Type B pancreatic cell (in vitro differentiated cells): ENCODE measurements around the gene ITGA8. TPM values are rescaled to one million over a fixed set of nuclear protein-coding genes. Genes with fewer than 3 reads are reported as not detected.

ENCODE experiments used
- DNase-seq: peaks from one replicate; pipeline ENCODE4 v3.0.0; 2021; ENCODE audit warnings: mixed read lengths; ENCODE audit not compliant: unreplicated experiment; ENCODE audit errors: extremely low spot score
- H3K27ac Mint-ChIP-seq: 2 replicates; pipeline ENCODE4 v1.8.0; 2021; ENCODE audit warnings: mild to moderate bottlenecking, mixed read lengths
- H3K27me3 Mint-ChIP-seq: 2 replicates; pipeline ENCODE4 v1.8.0; 2021; ENCODE audit warnings: mixed read lengths
- H3K36me3 Mint-ChIP-seq: 2 replicates; pipeline ENCODE4 v1.8.0; 2021; ENCODE audit warnings: mixed read lengths
- H3K4me1 Mint-ChIP-seq: one replicate; pipeline ENCODE4 v1.8.0; 2021; ENCODE audit warnings: mixed read lengths; ENCODE audit not compliant: unreplicated experiment
- H3K4me3 Mint-ChIP-seq: 2 replicates; pipeline ENCODE4 v1.8.0; 2021; ENCODE audit warnings: mild to moderate bottlenecking, mixed read lengths
- H3K9me3 Mint-ChIP-seq: 2 replicates; pipeline ENCODE4 v1.8.0; 2021; ENCODE audit warnings: mixed read lengths
- total RNA-seq: library from RNA; stranded (reverse); gene quantifications from 2 replicates; pipeline ENCODE4 v1.2.1, GENCODE V29; 2021; ENCODE audit warnings: low replicate concordance
- TF ChIP-seq, protein P1 (sequence below): fragments of 200-600 bp; sonication (generic); conservative IDR thresholded peaks from 2 replicates; pipeline ENCODE4 v1.5.0; 2021; ENCODE audit warnings: antibody characterized with exemption, mild to moderate bottlenecking

The ITGA8 gene
- total RNA-seq, 1 donor from 2014 or later, result 10.1 TPM

DNA sequence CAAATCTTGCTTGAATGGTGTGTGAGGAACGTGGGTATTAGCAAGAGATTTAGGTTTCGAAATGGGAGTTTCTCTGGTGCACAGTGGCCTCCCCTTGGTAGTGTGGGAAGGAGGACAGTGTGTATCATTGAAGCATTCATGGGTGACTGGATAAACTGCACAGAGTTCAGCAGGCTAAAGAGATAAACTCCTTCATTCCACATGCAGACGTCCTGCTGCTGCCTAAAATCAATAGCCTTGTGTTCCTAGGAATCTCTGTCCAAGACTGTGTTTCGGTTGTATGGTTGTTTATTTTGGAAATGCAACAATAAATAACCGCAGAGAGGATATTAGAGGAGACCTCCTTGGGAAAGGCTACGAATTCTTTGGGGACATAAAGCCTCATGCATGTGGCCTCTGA is 247.7 kb downstream of the ITGA8 start:
- TF ChIP-seq, protein P1, sequence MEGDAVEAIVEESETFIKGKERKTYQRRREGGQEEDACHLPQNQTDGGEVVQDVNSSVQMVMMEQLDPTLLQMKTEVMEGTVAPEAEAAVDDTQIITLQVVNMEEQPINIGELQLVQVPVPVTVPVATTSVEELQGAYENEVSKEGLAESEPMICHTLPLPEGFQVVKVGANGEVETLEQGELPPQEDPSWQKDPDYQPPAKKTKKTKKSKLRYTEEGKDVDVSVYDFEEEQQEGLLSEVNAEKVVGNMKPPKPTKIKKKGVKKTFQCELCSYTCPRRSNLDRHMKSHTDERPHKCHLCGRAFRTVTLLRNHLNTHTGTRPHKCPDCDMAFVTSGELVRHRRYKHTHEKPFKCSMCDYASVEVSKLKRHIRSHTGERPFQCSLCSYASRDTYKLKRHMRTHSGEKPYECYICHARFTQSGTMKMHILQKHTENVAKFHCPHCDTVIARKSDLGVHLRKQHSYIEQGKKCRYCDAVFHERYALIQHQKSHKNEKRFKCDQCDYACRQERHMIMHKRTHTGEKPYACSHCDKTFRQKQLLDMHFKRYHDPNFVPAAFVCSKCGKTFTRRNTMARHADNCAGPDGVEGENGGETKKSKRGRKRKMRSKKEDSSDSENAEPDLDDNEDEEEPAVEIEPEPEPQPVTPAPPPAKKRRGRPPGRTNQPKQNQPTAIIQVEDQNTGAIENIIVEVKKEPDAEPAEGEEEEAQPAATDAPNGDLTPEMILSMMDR, result no peak

DNA sequence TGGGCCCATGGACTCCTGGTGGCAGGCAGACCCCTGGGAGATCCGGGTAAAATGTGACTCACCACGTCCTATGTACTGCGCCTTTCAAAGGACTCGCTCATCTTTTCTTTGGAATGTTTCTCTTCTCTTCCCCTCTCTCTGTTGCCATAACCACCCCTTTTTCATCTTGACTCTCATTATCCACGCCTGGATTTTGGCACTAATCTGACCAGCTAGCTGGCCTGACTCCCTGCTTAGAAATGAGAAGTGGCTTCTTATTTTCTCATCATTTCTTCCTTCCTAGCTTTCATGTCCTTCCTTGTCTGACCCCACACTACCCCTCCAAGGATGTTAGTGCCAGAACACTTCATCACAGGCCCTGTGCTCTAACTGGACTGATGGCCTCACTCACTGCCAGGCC is 250.6 kb downstream of the ITGA8 start:
- Mint-ChIP-seq H3K4me1 (peaks cover 24% of the 10 kb centered on the region), H3K27me3 (peaks cover 21% of the 10 kb centered on the region)
- DNase-seq, result no peak

More for the DNA sequence above, 247.7 kb downstream of the ITGA8 start:
- Mint-ChIP-seq H3K27me3 (peaks cover 18% of the 10 kb centered on the region), H3K36me3 (no peaks in the 10 kb centered on the region), H3K4me3 (no peak overlapping the region), H3K27ac (no peak overlapping the region), H3K4me1 (peaks cover 25% of the 10 kb centered on the region), H3K9me3 (peaks cover 7% of the 10 kb centered on the region)
- DNase-seq, result no peak

DNA sequence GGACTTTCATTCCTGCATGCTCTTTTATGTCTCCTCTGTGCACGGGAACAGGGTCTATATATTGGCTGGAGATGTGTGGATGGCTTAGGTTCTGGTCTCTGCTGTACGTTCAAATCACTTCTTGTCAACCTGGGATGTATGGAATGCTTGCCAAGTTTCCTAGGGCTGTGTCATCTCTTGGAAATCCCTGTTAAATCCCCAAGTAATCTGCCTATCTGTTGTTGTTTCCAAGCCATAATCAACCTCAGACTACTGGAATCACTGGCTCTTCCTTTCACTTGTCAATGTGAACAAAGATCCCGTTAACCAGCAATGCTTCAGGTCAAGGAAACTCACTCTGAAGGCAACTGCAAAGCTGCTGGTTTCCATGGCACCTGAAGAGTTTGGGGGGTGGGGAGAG is 255.3 kb downstream of the ITGA8 start:
- Mint-ChIP-seq H3K4me3 (no peak overlapping the region), H3K27ac (no peak overlapping the region), H3K4me1 (peaks cover 14% of the 10 kb centered on the region), H3K36me3 (no peaks in the 10 kb centered on the region), H3K9me3 (peaks cover 14% of the 10 kb centered on the region), H3K27me3 (peaks cover 8% of the 10 kb centered on the region)
- no peak for DNase-seq
- TF ChIP-seq, protein P1, result no peak

More for the DNA sequence above, 250.6 kb downstream of the ITGA8 start:
- Mint-ChIP-seq H3K4me3 (no peak overlapping the region), H3K9me3 (peaks cover 12% of the 10 kb centered on the region), H3K27ac (no peak overlapping the region), H3K36me3 (no peaks in the 10 kb centered on the region)
- TF ChIP-seq, protein P1, result no peak

Other genes starting within 250 kb of the ITGA8 start
- 26.3 and 27.0 TPM in 2 replicates for gene MINDY3, start 140.6 kb upstream of the ITGA8 start, total RNA-seq